Smooth muscle cell (in vitro differentiated cells): ENCODE results near the gene FAM43A. TPM values are rescaled to one million over a fixed set of nuclear protein-coding genes. Genes with fewer than 3 reads are reported as not detected.

Experiments
- DNase-seq: peaks from one replicate; lab custom pipeline; 2025; ENCODE audit not compliant: unreplicated experiment; lab: John Stamatoyannopoulos, UW
- H2AFZ ChIP-seq: fragments of 200-600 bp; sonication (generic); 2 replicates; pipeline ENCODE4 v1.6.0; 2016; ENCODE audit warnings: antibody characterized with exemption, low read depth, mild to moderate bottlenecking
- H3F3A ChIP-seq: fragments of 200-600 bp; sonication (generic); 2 replicates; pipeline ENCODE4 v1.6.0; 2017; ENCODE audit warnings: antibody characterized with exemption, low read depth
- H3K27ac ChIP-seq: fragments of 200-600 bp; sonication (generic); 2 replicates; pipeline ENCODE4 v1.5.1; 2016; ENCODE audit warnings: low read depth, mild to moderate bottlenecking
- H3K27me3 ChIP-seq: fragments of 200-600 bp; sonication (generic); 2 replicates; pipeline ENCODE4 v1.6.1; 2016; ENCODE audit warnings: low read depth, mild to moderate bottlenecking
- H3K36me3 ChIP-seq: fragments of 200-600 bp; sonication (generic); 2 replicates; pipeline ENCODE4 v1.5.1; 2016; ENCODE audit warnings: low read depth
- H3K4me1 ChIP-seq: fragments of 200-600 bp; sonication (generic); 2 replicates; pipeline ENCODE4 v1.5.1; 2016; ENCODE audit warnings: low read depth
- H3K4me2 ChIP-seq: fragments of 200-600 bp; sonication (generic); 2 replicates; pipeline ENCODE4 v1.6.0; 2016; ENCODE audit warnings: mild to moderate bottlenecking
- H3K4me3 ChIP-seq: fragments of 200-600 bp; sonication (generic); 2 replicates; pipeline ENCODE4 v1.5.1; 2016; ENCODE audit warnings: mild to moderate bottlenecking
- H3K79me2 ChIP-seq: fragments of 200-600 bp; sonication (generic); 2 replicates; pipeline ENCODE4 v1.6.0; 2016; ENCODE audit warnings: low read depth, mild to moderate bottlenecking
- H3K9ac ChIP-seq: fragments of 200-600 bp; sonication (generic); 2 replicates; pipeline ENCODE4 v1.6.0; 2016; ENCODE audit warnings: low read depth
- H3K9me3 ChIP-seq: fragments of 200-600 bp; sonication (generic); replicated peaks from 2 replicates; pipeline ENCODE4 v1.5.1; 2016; ENCODE audit warnings: low read depth
- H4K20me1 ChIP-seq: fragments of 200-600 bp; sonication (generic); 2 replicates; pipeline ENCODE4 v1.6.0; 2016; ENCODE audit warnings: low read depth
- CTCF ChIP-seq: fragments of 200-600 bp; sonication (generic); IDR thresholded peaks from 2 replicates; pipeline ENCODE4 v1.5.1; 2017; ENCODE audit warnings: borderline replicate concordance, mild to moderate bottlenecking, antibody characterized with exemption; ENCODE audit not compliant: insufficient read depth, poor library complexity, severe bottlenecking
- WGBS: methylation state at CpG from one replicate; pipeline ENCODE4 v1.1.7; 2016; ENCODE audit warnings: low lambda C conversion rate; 5-methylcytosine and 5-hydroxymethylcytosine counted together
- polyA plus RNA-seq: library from polyadenylated mRNA; unstranded; fragments of >200 nt; fragmentation: Nextera tagmentation; extraction: Ambion mirVana; gene quantifications from 2 replicates; pipeline ENCODE4 v1.2.1, GENCODE V29; 2016
- total RNA-seq: library from RNA; depleted of rRNA; stranded (reverse); fragments of >200 nt; gene quantifications from 2 replicates; pipeline ENCODE4 v1.2.3, GENCODE V29; 2014

Gene FAM43A
- total and polyA plus RNA-seq, 2 experiments from 2014 or later, result 19.0 to 73.4 TPM

- H3F3A ChIP-seq, result no peaks in the 10 kb centered on the region
- no peak overlapping the region for H2AFZ ChIP-seq
- no peak overlapping the region for H3K4me2 ChIP-seq
- no peak overlapping the region for H3K4me3 ChIP-seq
- H3K79me2 ChIP-seq, result no peaks in the 10 kb centered on the region
- TF ChIP-seq CTCF, result no peak
- no peaks in the 10 kb centered on the region for H3K36me3 ChIP-seq
- H3K9me3 ChIP-seq, result no peaks in the 10 kb centered on the region
- H3K27me3 ChIP-seq, result no peaks in the 10 kb centered on the region
- no peak for DNase-seq
- 73% methylated on average over 8 of the region's 8 CpGs for WGBS
- peak overlapping the region; percentile 39 for H3K27ac ChIP-seq
- H3K4me1 ChIP-seq, result no peaks in the 10 kb centered on the region
- H3K9ac ChIP-seq, result no peak overlapping the region
- H4K20me1 ChIP-seq, result no peaks in the 10 kb centered on the region
These were observed 29.5 kb downstream of the FAM43A start for GRCh38 chr3:194715022-194715800.

- H3K36me3 ChIP-seq, result no peaks in the 10 kb centered on the region
- no peaks in the 10 kb centered on the region for H3K9me3 ChIP-seq
- H3K4me1 ChIP-seq, result no peaks in the 10 kb centered on the region
- H4K20me1 ChIP-seq, result no peaks in the 10 kb centered on the region
- no peak overlapping the region for H3K4me2 ChIP-seq
- no peak overlapping the region for H3K4me3 ChIP-seq
- H2AFZ ChIP-seq, result no peak overlapping the region
- no peak for TF ChIP-seq CTCF
- no peak overlapping the region for H3K9ac ChIP-seq
- H3F3A ChIP-seq, result no peaks in the 10 kb centered on the region
- no peak for DNase-seq
- H3K27ac ChIP-seq, result no peak overlapping the region
- H3K27me3 ChIP-seq, result no peaks in the 10 kb centered on the region
- no peaks in the 10 kb centered on the region for H3K79me2 ChIP-seq
- 82% methylated on average over 2 of the region's 2 CpGs for WGBS
These were observed 32.4 kb downstream of the FAM43A start for GRCh38 chr3:194718079-194718478.

GRCh38 chr3:194720048-194720447 is 34.4 kb downstream of the FAM43A start:
- Histone ChIP-seq H3K27me3 (no peaks in the 10 kb centered on the region), H3K4me2 (no peak overlapping the region), H3K4me1 (no peaks in the 10 kb centered on the region), H4K20me1 (no peaks in the 10 kb centered on the region), H2AFZ (no peak overlapping the region), H3K27ac (no peak overlapping the region), H3K79me2 (no peaks in the 10 kb centered on the region), H3K36me3 (no peaks in the 10 kb centered on the region), H3K9ac (no peak overlapping the region), H3F3A (no peaks in the 10 kb centered on the region), H3K9me3 (no peaks in the 10 kb centered on the region), H3K4me3 (no peak overlapping the region)
- TF ChIP-seq CTCF, result no peak
- no peak for DNase-seq
- 83% methylated on average over 6 of the region's 6 CpGs for WGBS
